Astrocyte (in vitro differentiated cells and primary cell): ENCODE results near the gene FAM185A. TPM values are rescaled to one million over a fixed set of nuclear protein-coding genes. Genes with fewer than 3 reads are reported as not detected.

Source experiments
- DNase-seq: peaks from one replicate; pipeline ENCODE4 v3.0.0-alpha.2; 2010; ENCODE audit warnings: low read depth
- FAIRE-seq: peaks from 2 replicates; lab custom pipeline; 2011; peaks lifted over from hg19 to GRCh38; lab: Jason Lieb, UNC
- H2AFZ ChIP-seq: 2 replicates; pipeline ENCODE4 v1.6.0; 2012; ENCODE audit warnings: low read depth, low read length, inconsistent platforms
- H3K27ac ChIP-seq: 2 replicates; pipeline ENCODE4 v1.5.1; 2011; ENCODE audit warnings: low read depth, low read length, inconsistent platforms
- H3K27me3 ChIP-seq: 2 replicates; pipeline ENCODE4 v1.6.0; 2011; ENCODE audit warnings: low read length, inconsistent platforms; ENCODE audit not compliant: insufficient read depth
- H3K36me3 ChIP-seq: 2 replicates; pipeline ENCODE4 v1.5.1; 2011; ENCODE audit warnings: low read length, inconsistent platforms; ENCODE audit not compliant: insufficient read depth
- H3K4me1 ChIP-seq: 2 replicates; pipeline ENCODE4 v1.5.1; 2011; ENCODE audit warnings: low read length, inconsistent platforms; ENCODE audit not compliant: insufficient read depth
- H3K4me2 ChIP-seq: 2 replicates; pipeline ENCODE4 v1.6.0; 2012; ENCODE audit warnings: low read length, inconsistent platforms
- H3K4me3 ChIP-seq: 2 replicates; pipeline ENCODE4 v1.5.1; 2011; ENCODE audit warnings: low read depth, mild to moderate bottlenecking, low read length, inconsistent platforms; ENCODE audit not compliant: insufficient read depth
- H3K79me2 ChIP-seq: 2 replicates; pipeline ENCODE4 v1.6.0; 2012; ENCODE audit warnings: mild to moderate bottlenecking, low read length, inconsistent platforms; ENCODE audit not compliant: insufficient read depth
- H3K9ac ChIP-seq: 2 replicates; pipeline ENCODE4 v1.6.0; 2012; ENCODE audit warnings: mild to moderate bottlenecking, low read length, inconsistent platforms
- H3K9me3 ChIP-seq: 2 replicates; pipeline ENCODE4 v1.5.1; 2012; ENCODE audit warnings: low read depth, mild to moderate bottlenecking, low read length, inconsistent platforms; ENCODE audit not compliant: insufficient read depth
- H4K20me1 ChIP-seq: 2 replicates; pipeline ENCODE4 v1.6.0; 2012; ENCODE audit warnings: low read length, inconsistent platforms; ENCODE audit not compliant: insufficient read depth
- H3K27ac Mint-ChIP-seq: one replicate; pipeline ENCODE4 v1.8.0; 2021; ENCODE audit warnings: mild to moderate bottlenecking, mixed read lengths; ENCODE audit not compliant: unreplicated experiment
- H3K27me3 Mint-ChIP-seq: one replicate; pipeline ENCODE4 v1.8.0; 2021; ENCODE audit warnings: low read depth, mixed read lengths; ENCODE audit not compliant: unreplicated experiment
- H3K36me3 Mint-ChIP-seq: one replicate; pipeline ENCODE4 v1.8.0; 2021; ENCODE audit warnings: low read depth, mixed read lengths; ENCODE audit not compliant: unreplicated experiment
- H3K4me1 Mint-ChIP-seq: one replicate; pipeline ENCODE4 v1.8.0; 2021; ENCODE audit warnings: low read depth, mixed read lengths; ENCODE audit not compliant: unreplicated experiment
- H3K4me3 Mint-ChIP-seq: one replicate; pipeline ENCODE4 v1.8.0; 2021; ENCODE audit warnings: mild to moderate bottlenecking, moderate library complexity, mixed read lengths; ENCODE audit not compliant: unreplicated experiment
- H3K9me3 Mint-ChIP-seq: one replicate; pipeline ENCODE4 v1.8.0; 2021; ENCODE audit warnings: mild to moderate bottlenecking, mixed read lengths; ENCODE audit not compliant: unreplicated experiment
- EZH2 ChIP-seq: IDR thresholded peaks from 2 replicates; pipeline ENCODE4 v1.6.1; 2012; ENCODE audit warnings: mild to moderate bottlenecking, low read length, inconsistent platforms; ENCODE audit not compliant: insufficient read depth
- total RNA-seq: library from RNA; stranded (reverse); gene quantifications from 2 replicates; pipeline ENCODE4 v1.2.1, GENCODE V29; 2021
- TF ChIP-seq, protein P1 (sequence below): IDR thresholded peaks from 2 replicates; pipeline ENCODE4 v1.5.1; 2011; ENCODE audit warnings: low read depth, mild to moderate bottlenecking, inconsistent platforms, low read length, moderate library complexity; ENCODE audit not compliant: insufficient read depth

FAM185A gene
- total RNA-seq, 1 donor from 2014 or later, result 4.9 TPM

DNA sequence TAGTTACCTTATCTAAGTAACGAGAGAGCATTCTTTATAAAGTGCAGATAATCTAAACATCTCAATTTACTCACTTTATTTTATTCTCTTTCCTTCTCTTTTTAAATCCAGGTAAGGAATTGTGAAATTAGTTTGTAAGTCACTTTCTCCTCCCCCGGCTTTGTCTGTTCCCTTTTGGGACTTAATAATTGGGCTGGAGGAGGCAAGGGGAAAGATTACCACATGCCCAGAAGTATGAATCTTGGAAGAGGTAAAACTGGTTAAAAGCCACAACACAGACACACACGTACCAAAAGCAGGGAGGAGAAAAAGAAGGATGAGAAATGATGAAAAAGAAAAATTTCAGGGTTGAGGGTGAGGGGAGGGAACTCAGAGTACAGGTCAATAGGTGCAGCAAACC lies 100.7 kb downstream of the FAM185A start:
- FAIRE-seq, result no peak
- no peak overlapping the region for H3K4me2 ChIP-seq
- H3K4me3 Mint-ChIP-seq, result no peak overlapping the region

DNA sequence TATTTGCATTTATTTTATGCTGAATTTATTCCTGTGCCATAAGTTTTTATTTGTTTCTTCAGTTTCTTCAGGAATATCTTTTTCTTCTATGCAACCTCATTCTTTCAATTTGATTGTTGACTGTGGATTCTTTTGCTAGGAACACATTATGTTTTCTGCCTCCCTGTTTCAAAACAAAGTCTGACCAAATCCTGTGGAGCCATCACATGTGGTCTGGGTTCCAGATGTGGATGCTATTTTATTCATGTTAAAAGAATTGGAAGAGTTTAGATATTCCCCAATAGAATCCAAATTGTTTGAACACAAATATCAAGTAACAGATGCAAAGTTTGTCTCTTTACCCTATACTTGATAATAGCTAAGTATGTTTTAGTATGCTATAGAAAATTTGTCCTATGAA lies 107.2 kb downstream of the FAM185A start:
- H3K4me3 ChIP-seq, result no peak overlapping the region
- no peak overlapping the region for H3K4me2 ChIP-seq
- no peak overlapping the region for H3K27ac Mint-ChIP-seq

More for the DNA sequence above, 100.7 kb downstream of the FAM185A start:
- Histone ChIP-seq H3K79me2 (no peaks in the 10 kb centered on the region), H3K9ac (no peak overlapping the region), H3K9me3 (no peaks in the 10 kb centered on the region), H3K27me3 (no peaks in the 10 kb centered on the region), H3K36me3 (no peaks in the 10 kb centered on the region), H4K20me1 (no peaks in the 10 kb centered on the region), H3K4me3 (no peak overlapping the region), H3K27ac (no peak overlapping the region), H2AFZ (no peak overlapping the region), H3K4me1 (peaks cover 3% of the 10 kb centered on the region)
- no peak for DNase-seq
- TF ChIP-seq, protein P1, sequence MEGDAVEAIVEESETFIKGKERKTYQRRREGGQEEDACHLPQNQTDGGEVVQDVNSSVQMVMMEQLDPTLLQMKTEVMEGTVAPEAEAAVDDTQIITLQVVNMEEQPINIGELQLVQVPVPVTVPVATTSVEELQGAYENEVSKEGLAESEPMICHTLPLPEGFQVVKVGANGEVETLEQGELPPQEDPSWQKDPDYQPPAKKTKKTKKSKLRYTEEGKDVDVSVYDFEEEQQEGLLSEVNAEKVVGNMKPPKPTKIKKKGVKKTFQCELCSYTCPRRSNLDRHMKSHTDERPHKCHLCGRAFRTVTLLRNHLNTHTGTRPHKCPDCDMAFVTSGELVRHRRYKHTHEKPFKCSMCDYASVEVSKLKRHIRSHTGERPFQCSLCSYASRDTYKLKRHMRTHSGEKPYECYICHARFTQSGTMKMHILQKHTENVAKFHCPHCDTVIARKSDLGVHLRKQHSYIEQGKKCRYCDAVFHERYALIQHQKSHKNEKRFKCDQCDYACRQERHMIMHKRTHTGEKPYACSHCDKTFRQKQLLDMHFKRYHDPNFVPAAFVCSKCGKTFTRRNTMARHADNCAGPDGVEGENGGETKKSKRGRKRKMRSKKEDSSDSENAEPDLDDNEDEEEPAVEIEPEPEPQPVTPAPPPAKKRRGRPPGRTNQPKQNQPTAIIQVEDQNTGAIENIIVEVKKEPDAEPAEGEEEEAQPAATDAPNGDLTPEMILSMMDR, result no peak
- no peak for TF ChIP-seq EZH2
- peaks cover 2% of the 10 kb centered on the region for H3K36me3 Mint-ChIP-seq
- peaks cover 16% of the 10 kb centered on the region for H3K4me1 Mint-ChIP-seq
- H3K27ac Mint-ChIP-seq, result no peak overlapping the region
- no peaks in the 10 kb centered on the region for H3K27me3 Mint-ChIP-seq
- H3K9me3 Mint-ChIP-seq, result no peaks in the 10 kb centered on the region

More for the DNA sequence above, 107.2 kb downstream of the FAM185A start:
- DNase-seq (no peak), FAIRE-seq (peak; percentile 13)
- Histone ChIP-seq H2AFZ (no peak overlapping the region), H4K20me1 (no peaks in the 10 kb centered on the region), H3K9ac (no peak overlapping the region), H3K27me3 (no peaks in the 10 kb centered on the region), H3K27ac (no peak overlapping the region), H3K4me1 (peaks cover 6% of the 10 kb centered on the region), H3K79me2 (no peaks in the 10 kb centered on the region), H3K9me3 (no peaks in the 10 kb centered on the region), H3K36me3 (no peaks in the 10 kb centered on the region)
- TF ChIP-seq, protein P1, result no peak
- TF ChIP-seq EZH2, result no peak
- H3K4me3 Mint-ChIP-seq, result no peak overlapping the region
- peaks cover 14% of the 10 kb centered on the region for H3K4me1 Mint-ChIP-seq
- peaks cover 7% of the 10 kb centered on the region for H3K9me3 Mint-ChIP-seq
- H3K27me3 Mint-ChIP-seq, result no peaks in the 10 kb centered on the region
- peaks cover 6% of the 10 kb centered on the region for H3K36me3 Mint-ChIP-seq

Other genes starting within 250 kb of the FAM185A start
- 1.1 and 1.7 TPM in 2 replicates for gene RASA4B, start 231.2 kb upstream of the FAM185A start, total RNA-seq
- 3.3 and 3.4 TPM in 2 replicates for gene UPK3BL2, start 205.3 kb upstream of the FAM185A start, total RNA-seq
- not detected in 2 replicates for gene SPDYE2, start 197.8 kb upstream of the FAM185A start, total RNA-seq
- 10.0 and 12.2 TPM in 2 replicates for gene POLR2J3, start 176.4 kb upstream of the FAM185A start, total RNA-seq
- 5.0 and 7.2 TPM in 2 replicates for gene RASA4, start 132.2 kb upstream of the FAM185A start, total RNA-seq
- gene UPK3BL1, start 106.2 kb upstream of the FAM185A start, total RNA-seq, result 9.1 and 12.2 TPM in 2 replicates
- gene SPDYE2B, start 98.7 kb upstream of the FAM185A start, total RNA-seq, result not detected in 2 replicates
- gene POLR2J2, start 77.3 kb upstream of the FAM185A start, total RNA-seq, result 3.1 and 3.6 TPM in 2 replicates
- 61.2 and 63.4 TPM in 2 replicates for gene LRRC17, start 164.0 kb downstream of the FAM185A start, total RNA-seq